Measurements from ENCODE around the gene CPHXL2. TPM values are rescaled to one million over a fixed set of nuclear protein-coding genes. Genes with fewer than 3 reads are reported as not detected.

Gene CPHXL2
- total RNA-seq, 1 donor from 2014 or later: not detected

DNA sequence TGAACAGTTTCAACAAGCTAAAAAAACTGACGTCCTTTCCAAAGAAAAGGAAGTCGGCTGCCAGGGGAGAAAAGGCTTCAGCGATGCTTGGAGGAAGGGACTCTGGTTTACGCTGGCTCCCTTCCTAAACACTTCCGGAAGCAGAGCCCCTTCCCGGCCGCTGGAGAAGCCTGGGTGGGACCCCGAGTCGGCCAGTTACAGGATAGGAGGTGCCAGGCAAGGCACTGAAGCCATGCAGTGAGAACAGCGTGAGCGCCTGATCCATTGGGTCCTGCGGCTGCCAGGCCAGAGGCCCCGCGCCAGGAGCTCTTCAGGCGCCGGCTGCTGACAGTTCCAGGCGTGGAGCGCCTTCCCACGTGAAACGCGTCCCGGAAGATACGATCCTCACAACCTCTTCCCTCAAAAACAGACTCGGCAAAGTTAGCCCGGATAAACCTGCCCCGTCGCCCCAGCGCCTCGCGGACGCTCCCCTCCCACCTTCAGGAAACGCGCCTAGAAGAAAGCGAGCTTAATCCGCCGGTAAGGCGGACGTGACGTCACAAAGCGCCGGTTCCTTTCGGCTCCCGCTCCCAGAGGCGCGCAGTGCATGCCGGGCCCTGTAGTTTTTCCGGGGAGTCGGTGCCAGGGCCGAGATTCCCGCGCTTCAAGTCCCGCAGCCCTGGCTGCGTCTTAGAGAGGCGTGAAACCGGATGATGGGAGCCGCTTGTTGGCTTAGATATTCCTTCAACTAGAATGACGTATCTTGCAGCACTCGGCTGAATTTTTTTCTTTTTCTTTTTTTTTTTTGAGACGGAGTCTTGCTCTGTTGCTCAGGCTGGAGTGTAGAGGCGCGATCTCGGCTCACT lies 53.8 kb downstream of the CPHXL2 start, which contains the start of gene ADAT1:
ADAT1 (minus strand) TSS at position 521 of the 845 bp plus-strand sequence. CDS start 2,482 bp downstream, outside the sequence.
- H3K9me3 Mint-ChIP-seq: no peaks in the 10 kb centered on the region
- H3K4me3 Mint-ChIP-seq: peak within 1 kb of the TSS; percentile 99
- peaks cover 29% of the 10 kb centered on the region for H3K4me1 Mint-ChIP-seq
- H3K36me3 Mint-ChIP-seq (ENCODE audit: low read depth): peaks cover 20% of the 10 kb centered on the region
- peak; percentile 93 for DNase-seq (ENCODE audit: low read depth, low spot score)
- no peaks in the 10 kb centered on the region for H3K27me3 Mint-ChIP-seq (ENCODE audit: low read depth)
- peak within 1 kb of the TSS; percentile 99 for H3K27ac Mint-ChIP-seq (ENCODE audit: unreplicated experiment)
- TF ChIP-seq, protein P1, sequence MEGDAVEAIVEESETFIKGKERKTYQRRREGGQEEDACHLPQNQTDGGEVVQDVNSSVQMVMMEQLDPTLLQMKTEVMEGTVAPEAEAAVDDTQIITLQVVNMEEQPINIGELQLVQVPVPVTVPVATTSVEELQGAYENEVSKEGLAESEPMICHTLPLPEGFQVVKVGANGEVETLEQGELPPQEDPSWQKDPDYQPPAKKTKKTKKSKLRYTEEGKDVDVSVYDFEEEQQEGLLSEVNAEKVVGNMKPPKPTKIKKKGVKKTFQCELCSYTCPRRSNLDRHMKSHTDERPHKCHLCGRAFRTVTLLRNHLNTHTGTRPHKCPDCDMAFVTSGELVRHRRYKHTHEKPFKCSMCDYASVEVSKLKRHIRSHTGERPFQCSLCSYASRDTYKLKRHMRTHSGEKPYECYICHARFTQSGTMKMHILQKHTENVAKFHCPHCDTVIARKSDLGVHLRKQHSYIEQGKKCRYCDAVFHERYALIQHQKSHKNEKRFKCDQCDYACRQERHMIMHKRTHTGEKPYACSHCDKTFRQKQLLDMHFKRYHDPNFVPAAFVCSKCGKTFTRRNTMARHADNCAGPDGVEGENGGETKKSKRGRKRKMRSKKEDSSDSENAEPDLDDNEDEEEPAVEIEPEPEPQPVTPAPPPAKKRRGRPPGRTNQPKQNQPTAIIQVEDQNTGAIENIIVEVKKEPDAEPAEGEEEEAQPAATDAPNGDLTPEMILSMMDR (conservative IDR thresholded peaks at IDR 0.05): no peak

DNA sequence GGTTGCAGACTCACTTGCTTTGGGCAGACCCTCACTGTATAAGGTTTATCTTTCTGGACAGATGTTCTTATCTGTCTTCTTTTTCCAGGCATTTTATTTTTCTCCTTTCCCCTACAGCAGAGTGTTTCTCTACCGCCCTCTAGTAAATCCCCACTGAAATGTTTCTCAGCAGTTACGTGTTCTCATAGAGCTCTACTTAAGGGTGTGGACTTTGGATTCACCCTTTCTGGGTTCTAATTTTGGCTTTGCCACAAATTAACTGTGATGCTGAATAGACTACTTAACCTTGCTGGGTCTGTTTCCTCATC lies 55.7 kb downstream of the CPHXL2 start:
- Mint-ChIP-seq H3K4me1 (peaks cover 29% of the 10 kb centered on the region), H3K27me3 (ENCODE audit: low read depth) (no peaks in the 10 kb centered on the region), H3K36me3 (ENCODE audit: low read depth) (peaks cover 20% of the 10 kb centered on the region), H3K27ac (ENCODE audit: unreplicated experiment) (no peak overlapping the region), H3K9me3 (no peaks in the 10 kb centered on the region), H3K4me3 (peak overlapping the region; percentile 99)
- TF ChIP-seq, protein P1 (conservative IDR thresholded peaks at IDR 0.05): peak; percentile 62
- no peak for DNase-seq (ENCODE audit: low read depth, low spot score)

- Mint-ChIP-seq H3K36me3 (ENCODE audit: low read depth) (peaks cover 16% of the 10 kb centered on the region), H3K4me1 (peaks cover 29% of the 10 kb centered on the region), H3K27me3 (ENCODE audit: low read depth) (no peaks in the 10 kb centered on the region), H3K4me3 (peak overlapping the region; percentile 99), H3K27ac (ENCODE audit: unreplicated experiment) (no peak overlapping the region), H3K9me3 (no peaks in the 10 kb centered on the region)
- DNase-seq (ENCODE audit: low read depth, low spot score): no peak
- TF ChIP-seq, protein P1 (conservative IDR thresholded peaks at IDR 0.05): no peak
Observed at GRCh38 chr16:75620326-75621169, 56.3 kb downstream of the CPHXL2 start.

- H3K4me1 Mint-ChIP-seq: peaks cover 29% of the 10 kb centered on the region
- peaks cover 15% of the 10 kb centered on the region for H3K36me3 Mint-ChIP-seq (ENCODE audit: low read depth)
Observed at GRCh38 chr16:75618780-75619179, 58.0 kb downstream of the CPHXL2 start.

GRCh38 chr16:75617121-75617520 lies 59.7 kb downstream of the CPHXL2 start:
- TF ChIP-seq, protein P1 (conservative IDR thresholded peaks at IDR 0.05): no peak
- Mint-ChIP-seq H3K27ac (ENCODE audit: unreplicated experiment) (no peak overlapping the region), H3K36me3 (ENCODE audit: low read depth) (peaks cover 21% of the 10 kb centered on the region), H3K27me3 (ENCODE audit: low read depth) (no peaks in the 10 kb centered on the region), H3K4me3 (no peak overlapping the region), H3K4me1 (peaks cover 16% of the 10 kb centered on the region), H3K9me3 (no peaks in the 10 kb centered on the region)
- DNase-seq (ENCODE audit: low read depth, low spot score): no peak

More at GRCh38 chr16:75618780-75619179, 58.0 kb downstream of the CPHXL2 start:
- no peak overlapping the region for H3K27ac Mint-ChIP-seq (ENCODE audit: unreplicated experiment)
- no peaks in the 10 kb centered on the region for H3K27me3 Mint-ChIP-seq (ENCODE audit: low read depth)
- TF ChIP-seq, protein P1 (conservative IDR thresholded peaks at IDR 0.05): no peak
- H3K9me3 Mint-ChIP-seq: no peaks in the 10 kb centered on the region
- H3K4me3 Mint-ChIP-seq: peak overlapping the region; percentile 8
- DNase-seq (ENCODE audit: low read depth, low spot score): no peak

Data from neural crest cell (in vitro differentiated cells).